Upper lobe of left lung (tissue), 4 donors: Measurements from ENCODE around the gene ADCY5.

ENCODE experiments used
- EP300 ChIP-seq, 4 donors: sonication (generic); formaldehyde crosslinking; IDR thresholded peaks; one replicate each; pipeline ENCODE4 v1.5.1; 2017; ENCODE audit warnings: antibody characterized with exemption in 4 of 4, control low read depth in 2 of 4
- POLR2A ChIP-seq, 4 donors: fragments of 450-650 bp; IDR thresholded peaks; one replicate each; pipeline ENCODE4 v1.5.1; 2016 to 2017; ENCODE audit warnings: antibody characterized with exemption in 4 of 4, mild to moderate bottlenecking in 2 of 4
- TF ChIP-seq, protein P1 (sequence below), 6 experiments: fragments of 450-650 bp in 4 of 6; fragments of 200-600 bp in 2 of 6; sonication (generic) in 2 of 6; IDR thresholded peaks; one replicate each; pipeline ENCODE4 v1.5.1; 2016 to 2019; ENCODE audit warnings: antibody characterized with exemption in 6 of 6

DNA sequence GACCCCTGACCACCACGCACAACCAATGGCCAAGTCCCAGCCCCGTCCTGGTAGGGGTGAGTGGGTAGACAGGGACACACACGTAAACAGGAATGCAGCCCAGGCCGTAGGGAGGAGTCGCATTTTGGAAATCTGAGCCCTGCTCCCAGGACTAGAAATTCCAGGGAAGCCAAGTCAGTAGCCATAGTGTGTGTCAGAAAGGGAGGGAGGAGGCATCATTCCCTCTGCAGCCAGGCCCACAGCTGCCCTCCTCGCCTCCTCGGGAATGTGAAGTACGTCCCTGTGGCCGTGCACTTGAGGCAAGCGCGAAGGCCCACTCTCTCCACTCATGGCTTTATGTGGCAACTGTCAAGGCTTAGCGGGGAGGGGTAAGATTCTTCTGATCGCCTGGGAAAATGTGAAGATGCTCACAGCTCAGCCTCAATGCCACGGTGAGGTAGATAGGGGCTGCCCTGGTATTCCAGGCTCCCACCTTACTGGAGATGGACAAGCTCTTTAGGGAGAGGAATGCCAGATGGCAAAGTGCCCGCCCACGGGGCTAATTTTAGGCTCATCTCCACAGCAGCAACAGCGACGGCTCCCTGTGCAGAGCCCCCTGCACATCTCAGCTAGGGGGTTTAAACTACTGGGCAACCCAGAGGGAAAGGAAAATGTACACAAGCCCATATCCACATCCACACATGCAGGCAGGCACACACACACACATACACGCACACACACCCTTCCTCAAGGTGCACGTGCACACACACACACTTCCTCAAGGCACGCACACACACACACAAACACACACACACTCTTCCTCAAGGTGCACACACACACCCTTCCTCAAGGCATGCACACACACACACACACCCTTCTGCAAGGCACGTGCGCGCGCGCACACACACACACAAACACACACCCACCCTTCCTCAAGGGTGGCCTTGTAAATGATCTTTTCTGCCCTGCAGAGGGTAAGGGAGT, 65.5 kb downstream of the ADCY5 start:
- TF ChIP-seq EP300 (IDR thresholded peaks at IDR 0.05) (no peak), POLR2A (IDR thresholded peaks at IDR 0.05) (no peak)
- TF ChIP-seq, protein P1, sequence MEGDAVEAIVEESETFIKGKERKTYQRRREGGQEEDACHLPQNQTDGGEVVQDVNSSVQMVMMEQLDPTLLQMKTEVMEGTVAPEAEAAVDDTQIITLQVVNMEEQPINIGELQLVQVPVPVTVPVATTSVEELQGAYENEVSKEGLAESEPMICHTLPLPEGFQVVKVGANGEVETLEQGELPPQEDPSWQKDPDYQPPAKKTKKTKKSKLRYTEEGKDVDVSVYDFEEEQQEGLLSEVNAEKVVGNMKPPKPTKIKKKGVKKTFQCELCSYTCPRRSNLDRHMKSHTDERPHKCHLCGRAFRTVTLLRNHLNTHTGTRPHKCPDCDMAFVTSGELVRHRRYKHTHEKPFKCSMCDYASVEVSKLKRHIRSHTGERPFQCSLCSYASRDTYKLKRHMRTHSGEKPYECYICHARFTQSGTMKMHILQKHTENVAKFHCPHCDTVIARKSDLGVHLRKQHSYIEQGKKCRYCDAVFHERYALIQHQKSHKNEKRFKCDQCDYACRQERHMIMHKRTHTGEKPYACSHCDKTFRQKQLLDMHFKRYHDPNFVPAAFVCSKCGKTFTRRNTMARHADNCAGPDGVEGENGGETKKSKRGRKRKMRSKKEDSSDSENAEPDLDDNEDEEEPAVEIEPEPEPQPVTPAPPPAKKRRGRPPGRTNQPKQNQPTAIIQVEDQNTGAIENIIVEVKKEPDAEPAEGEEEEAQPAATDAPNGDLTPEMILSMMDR (IDR thresholded peaks at IDR 0.05) = no peak
